HG02852 (cell line): ENCODE results near the gene CCP110.

Experiments used
- ATAC-seq: cut with Tn5 transposase; IDR thresholded peaks from one replicate; pipeline ENCODE4 v1.9.1; 2021; ENCODE audit warnings: mild to moderate bottlenecking, moderate library complexity; ENCODE audit not compliant: unreplicated experiment

Gene CCP110

GRCh38 chr16:19523559-19524355 is at the start of gene CCP110:
TSS of gene CCP110 (plus strand) at chr16:19523942. CDS start at chr16:19527882, 3,940 bp downstream.
- ATAC-seq: peak; percentile 71

GRCh38 chr16:19474617-19475016 is 49.1 kb upstream of the CCP110 start:
- ATAC-seq: no peak

- no peak for ATAC-seq
These were observed 45.2 kb upstream of the CCP110 start for GRCh38 chr16:19478505-19478904.

- no peak for ATAC-seq
These were observed 44.4 kb upstream of the CCP110 start for GRCh38 chr16:19479302-19479721.

GRCh38 chr16:19481296-19481695 is 42.4 kb upstream of the CCP110 start:
- no peak for ATAC-seq

GRCh38 chr16:19481769-19482168 is 42.0 kb upstream of the CCP110 start:
- no peak for ATAC-seq

- ATAC-seq: no peak
These were observed 41.5 kb upstream of the CCP110 start for GRCh38 chr16:19482291-19482690.

GRCh38 chr16:19484096-19484495 is 39.6 kb upstream of the CCP110 start:
- no peak for ATAC-seq

- no peak for ATAC-seq
These were observed 38.1 kb upstream of the CCP110 start for GRCh38 chr16:19485611-19486010.

GRCh38 chr16:19486051-19486450 is 37.7 kb upstream of the CCP110 start:
- no peak for ATAC-seq

GRCh38 chr16:19486750-19487325 is 36.9 kb upstream of the CCP110 start:
- no peak for ATAC-seq

- ATAC-seq: no peak
These were observed 35.5 kb upstream of the CCP110 start for GRCh38 chr16:19488213-19488640.

GRCh38 chr16:19490619-19491018 is 33.1 kb upstream of the CCP110 start:
- no peak for ATAC-seq

GRCh38 chr16:19497176-19497575 is 26.6 kb upstream of the CCP110 start:
- no peak for ATAC-seq

GRCh38 chr16:19499006-19499405 is 24.7 kb upstream of the CCP110 start:
- no peak for ATAC-seq

GRCh38 chr16:19499481-19499880 is 24.3 kb upstream of the CCP110 start:
- no peak for ATAC-seq

GRCh38 chr16:19502395-19503131 is 21.2 kb upstream of the CCP110 start:
- ATAC-seq: no peak

GRCh38 chr16:19503461-19504075 is 20.2 kb upstream of the CCP110 start:
- no peak for ATAC-seq

GRCh38 chr16:19505600-19506303 is 18.0 kb upstream of the CCP110 start:
- no peak for ATAC-seq

- no peak for ATAC-seq
These were observed 16.8 kb upstream of the CCP110 start for GRCh38 chr16:19506965-19507364.

- no peak for ATAC-seq
These were observed 15.9 kb upstream of the CCP110 start for GRCh38 chr16:19507867-19508266.
